CD4-positive, alpha-beta T cell treated with Interleukin-15 for 1 hour (primary cell): ENCODE measurements around the gene LGALS7B.
A peak's percentile ranks its signal among the peaks of the same experiment; 100 is the strongest.
"Not testable (repeated sequence)": the region's sequence is repeated elsewhere in the genome, so short reads cannot be mapped to it uniquely, and the experiment has no call there.

ENCODE experiments used
- DNase-seq: peaks from one replicate; pipeline ENCODE4 v3.0.0-alpha.2; 2020

The LGALS7B gene

DNA sequence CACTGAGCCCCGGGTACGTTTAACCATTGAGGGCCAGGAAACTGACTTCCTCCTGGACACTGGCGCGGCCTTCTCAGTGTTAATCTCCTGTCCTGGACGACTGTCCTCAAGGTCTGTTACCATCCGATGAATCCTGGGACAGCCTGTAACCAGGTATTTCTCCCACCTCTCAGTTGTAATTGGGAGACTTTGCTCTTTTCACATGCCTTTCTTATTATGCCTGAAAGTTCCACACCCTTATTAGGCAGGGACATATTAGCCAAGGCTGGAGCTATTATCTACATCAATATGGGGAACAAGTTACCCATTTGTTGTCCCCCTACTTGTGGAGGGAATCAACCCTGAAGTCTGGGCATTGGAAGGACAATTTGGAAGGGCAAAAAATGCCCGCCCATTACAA is 36.9 kb downstream of the LGALS7B start:
- not testable (repeated sequence) for DNase-seq

DNA sequence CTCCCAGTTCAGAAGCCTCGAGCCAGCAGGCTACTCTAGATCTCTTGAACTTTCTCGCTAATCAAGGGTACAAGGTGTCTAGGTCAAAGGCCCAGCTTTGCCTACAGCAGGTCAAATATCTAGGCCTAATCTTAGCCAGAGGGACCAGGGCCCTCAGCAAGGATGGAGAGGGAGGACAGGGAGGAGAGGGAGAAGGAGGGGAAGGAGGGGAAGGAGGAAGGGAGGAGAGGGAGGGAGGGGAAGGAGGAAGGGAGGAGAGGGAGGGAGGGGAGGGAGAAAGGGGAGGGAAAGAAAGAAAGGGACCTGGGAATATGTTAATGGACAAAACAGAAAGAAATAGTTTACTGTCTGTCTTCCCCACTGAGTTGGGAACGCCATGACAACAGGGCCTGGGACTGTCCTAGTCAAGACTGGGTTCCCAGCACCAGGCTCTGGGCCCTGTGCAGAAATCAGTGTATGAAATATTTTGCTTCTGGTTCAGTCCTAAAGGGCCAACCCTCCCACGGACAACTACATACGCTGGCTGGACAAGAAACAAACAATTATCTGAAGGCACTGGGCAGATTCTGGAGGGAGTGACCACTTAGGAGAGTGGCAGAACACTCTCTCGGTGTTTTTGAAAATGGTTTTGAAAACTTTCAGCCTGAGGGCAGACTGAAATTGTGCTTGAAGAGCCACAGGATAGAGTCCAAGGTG is 38.0 kb downstream of the LGALS7B start:
- DNase-seq: no peak

DNA sequence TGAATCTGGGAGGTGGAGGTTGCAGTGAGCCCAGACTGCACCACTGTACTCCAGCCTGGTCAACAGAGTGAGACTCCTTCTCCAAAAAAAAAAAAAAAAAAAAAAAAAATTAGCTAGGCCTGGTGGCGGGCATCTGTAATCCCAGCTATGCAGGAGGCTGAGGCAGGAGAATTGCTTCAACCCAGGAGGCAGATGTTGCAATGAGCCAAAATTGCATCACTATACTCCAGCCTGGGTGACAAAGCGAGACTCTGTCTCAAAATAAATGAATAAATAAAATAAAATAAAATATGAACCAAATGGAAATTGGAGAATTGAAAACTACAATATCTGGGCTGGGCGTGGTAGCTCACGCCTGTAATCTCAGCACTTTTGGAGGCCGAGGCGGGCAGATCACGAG is 40.2 kb downstream of the LGALS7B start:
- peak; percentile 30 for DNase-seq

DNA sequence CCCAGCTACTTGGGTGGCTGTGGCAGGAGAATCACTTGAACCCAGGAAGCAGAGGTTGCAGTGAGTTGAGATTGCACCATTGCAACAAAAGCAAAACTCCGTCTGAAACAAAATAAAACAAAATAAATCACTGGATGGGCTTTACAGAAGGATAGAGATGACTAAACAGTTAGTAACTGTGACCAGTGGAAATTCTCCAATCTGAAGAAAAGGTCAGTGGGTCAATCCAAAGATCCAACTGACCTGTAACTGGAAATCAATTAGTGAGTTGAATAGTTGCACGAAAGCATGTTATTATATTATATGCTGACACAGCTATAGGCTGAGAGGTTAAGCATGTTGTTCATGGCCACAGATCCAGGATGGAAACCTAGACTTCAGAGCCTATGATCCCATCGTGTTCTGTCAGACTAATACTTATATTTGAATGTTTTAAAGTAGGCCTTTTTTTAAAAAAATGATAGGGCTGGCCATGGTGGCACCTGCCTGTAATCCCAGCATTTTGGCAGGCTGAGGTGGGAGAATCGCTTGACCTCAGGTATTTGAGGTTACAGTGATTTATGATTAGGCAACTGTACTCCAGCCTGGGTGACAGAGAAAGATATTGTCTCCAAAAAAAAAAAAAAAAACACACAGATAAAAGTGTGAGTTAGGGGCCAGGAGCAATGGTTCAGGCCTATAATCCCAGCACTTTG is 41.2 kb downstream of the LGALS7B start:
- DNase-seq: no peak

DNA sequence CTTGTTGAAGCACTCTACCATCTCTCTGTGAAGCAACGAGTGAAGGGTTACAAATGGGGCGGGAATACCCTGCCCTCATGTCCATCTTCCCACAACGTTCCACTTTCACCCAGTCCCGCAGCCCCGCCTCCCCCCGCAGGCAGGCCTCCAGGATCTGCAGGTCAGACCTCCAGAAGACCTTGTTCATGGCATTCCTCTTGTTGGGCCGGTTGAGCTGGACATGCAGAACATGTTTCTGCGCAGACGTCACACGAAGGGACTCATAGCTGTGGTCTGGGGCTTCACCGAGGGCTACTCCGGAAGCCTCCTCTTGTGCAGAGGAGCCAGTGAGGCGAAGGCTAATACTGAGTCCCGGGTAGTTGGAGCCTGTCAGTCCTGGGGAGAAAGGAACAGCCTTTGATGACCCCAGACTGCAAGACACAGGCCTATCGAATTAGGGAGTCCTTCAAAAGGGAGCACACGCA is 42.2 kb downstream of the LGALS7B start:
- peak; percentile 43 for DNase-seq

DNA sequence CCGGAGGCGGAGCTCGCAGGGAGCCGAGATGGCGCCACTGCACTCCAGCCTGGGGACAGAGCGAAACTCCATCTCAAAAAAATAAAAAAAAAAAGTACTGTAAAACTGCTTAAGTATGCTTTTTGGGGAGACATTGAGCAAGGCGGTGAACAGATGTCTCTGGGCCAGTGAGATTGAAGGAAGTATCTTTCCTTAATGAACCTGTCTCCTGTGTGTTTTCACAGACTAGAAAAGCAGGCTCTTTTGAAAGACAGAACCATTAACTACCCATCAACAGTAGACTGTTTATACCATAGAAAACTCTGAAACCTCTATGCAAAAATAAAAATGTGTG is 44.1 kb downstream of the LGALS7B start:
- DNase-seq: no peak

DNA sequence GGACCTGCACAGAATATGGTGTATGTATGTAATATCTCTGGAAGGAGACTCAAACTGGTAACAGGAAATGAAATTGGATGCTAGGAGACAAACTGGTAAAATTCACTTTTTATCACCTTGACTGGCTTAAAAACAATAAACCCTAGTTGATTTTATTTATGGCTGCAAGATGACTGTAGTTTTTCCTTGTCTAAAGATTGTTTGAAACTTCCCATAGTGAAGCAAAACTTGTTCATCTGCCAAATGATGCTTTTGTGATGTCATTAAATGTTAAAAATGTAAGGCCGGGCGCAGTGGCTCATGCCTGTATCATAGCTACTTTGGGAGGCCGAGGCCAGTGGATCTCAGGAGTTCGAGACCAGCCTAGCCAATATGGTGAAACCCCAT is 45.1 kb downstream of the LGALS7B start:
- DNase-seq: no peak

DNA sequence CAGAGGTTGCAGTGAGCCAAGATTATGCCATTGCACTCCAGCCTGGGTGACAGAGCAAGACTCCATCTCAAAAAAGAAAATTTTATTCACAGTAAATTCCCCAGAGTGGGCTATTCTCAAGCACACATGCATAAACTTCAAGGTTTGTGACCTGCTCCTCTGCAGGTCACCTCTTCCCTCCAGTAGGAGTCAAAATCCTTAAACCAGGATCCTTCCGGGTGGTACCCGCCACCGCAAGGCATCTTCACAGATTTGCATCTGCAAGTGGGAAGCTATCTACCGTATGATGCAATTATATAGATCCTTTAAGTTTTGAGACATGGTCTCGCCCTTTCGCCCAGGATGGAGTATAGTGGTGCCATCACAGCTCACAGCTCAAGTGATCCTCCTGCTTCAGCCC is 45.6 kb downstream of the LGALS7B start:
- no peak for DNase-seq

DNA sequence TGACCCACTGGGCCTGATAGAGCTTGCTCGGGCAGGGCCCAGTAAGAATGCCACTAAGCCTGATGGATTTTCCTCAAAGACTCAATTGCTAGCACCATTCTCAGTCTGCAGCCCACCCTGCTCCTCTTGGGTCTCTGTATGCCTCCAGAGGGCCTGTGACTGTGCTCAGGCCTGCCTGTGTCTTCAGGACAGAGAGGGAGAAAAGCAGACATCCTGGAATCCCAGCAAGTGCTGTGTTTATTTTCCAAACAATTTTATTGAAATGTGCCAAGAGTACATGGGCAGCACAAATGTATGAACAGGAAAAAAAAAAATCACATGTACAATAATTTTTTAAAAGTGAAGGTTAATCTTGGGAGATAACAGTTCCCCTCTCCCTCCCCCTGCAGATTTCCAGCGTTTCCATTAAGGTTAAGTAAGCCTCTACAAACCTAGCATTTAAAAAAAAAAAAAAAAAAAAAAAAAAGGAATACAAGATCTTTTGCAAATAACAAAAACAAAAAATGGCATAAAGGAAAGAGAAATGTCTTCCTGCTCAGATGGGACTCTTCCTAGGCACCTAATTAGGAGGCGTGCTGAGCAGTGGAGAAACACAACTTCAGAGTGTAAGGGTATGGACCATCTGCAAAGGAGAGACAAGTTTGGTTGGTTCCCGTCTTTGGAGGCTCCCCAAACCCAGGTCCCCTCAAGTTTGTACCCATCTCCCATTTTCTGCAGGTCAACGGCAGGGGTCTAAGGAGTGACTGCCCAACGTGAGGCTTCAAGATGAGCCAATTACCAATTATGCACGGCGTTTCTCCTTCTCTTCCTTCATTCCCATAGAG is 47.4 kb downstream of the LGALS7B start:
- no peak for DNase-seq

DNA sequence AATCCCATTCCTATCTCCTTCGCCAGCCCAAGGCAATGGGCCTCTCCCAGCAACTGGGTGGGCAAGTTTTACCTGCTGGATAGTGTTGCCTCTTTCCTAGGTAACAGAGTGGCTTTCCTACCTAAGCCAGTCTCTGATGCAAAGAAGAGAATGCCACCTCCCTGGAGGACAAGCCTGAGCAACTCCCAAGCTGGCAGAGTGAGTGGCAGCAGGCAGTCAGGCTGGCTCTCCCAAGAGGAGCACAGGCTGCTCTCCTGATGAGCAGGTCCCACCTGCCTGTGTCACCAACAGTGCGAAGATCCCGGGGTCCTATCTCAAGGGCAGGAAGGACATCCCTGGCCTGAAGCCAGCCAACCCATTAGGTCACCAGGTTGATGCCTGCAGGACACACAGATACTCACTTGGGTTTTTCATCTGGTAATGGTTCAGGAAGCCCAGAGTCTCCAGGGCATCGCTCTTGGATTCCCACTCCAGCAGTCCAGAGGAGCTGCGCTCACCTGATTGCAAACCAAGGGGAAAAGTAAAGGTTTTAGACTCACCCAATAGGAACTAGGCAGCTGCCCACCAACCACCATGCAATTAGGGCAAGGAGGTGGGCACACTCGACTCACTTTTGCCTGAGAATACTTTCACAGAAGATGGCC is 48.1 kb downstream of the LGALS7B start:
- no peak for DNase-seq

DNA sequence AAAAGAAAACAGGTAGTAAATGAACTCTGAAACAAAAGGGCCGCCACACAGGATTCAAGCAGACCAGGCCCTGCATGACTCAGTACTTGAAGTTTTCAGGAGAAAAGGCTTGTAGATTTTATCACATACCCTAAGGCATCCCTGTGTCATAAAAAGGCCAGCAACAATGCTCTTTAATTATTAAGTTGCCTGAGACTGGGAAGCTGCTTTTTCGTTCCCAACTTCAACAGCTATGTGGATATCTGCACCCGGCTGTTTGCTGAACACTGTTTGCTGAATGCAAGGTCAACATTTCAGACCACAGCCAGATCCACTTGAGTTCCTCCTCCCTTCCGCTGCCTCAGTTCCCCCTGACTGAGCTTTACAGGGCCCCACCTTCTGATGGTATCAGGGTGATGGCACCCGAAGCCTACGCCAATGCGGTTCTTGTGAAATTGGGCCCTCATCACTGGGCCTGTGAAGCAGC is 48.7 kb downstream of the LGALS7B start:
- no peak for DNase-seq

DNA sequence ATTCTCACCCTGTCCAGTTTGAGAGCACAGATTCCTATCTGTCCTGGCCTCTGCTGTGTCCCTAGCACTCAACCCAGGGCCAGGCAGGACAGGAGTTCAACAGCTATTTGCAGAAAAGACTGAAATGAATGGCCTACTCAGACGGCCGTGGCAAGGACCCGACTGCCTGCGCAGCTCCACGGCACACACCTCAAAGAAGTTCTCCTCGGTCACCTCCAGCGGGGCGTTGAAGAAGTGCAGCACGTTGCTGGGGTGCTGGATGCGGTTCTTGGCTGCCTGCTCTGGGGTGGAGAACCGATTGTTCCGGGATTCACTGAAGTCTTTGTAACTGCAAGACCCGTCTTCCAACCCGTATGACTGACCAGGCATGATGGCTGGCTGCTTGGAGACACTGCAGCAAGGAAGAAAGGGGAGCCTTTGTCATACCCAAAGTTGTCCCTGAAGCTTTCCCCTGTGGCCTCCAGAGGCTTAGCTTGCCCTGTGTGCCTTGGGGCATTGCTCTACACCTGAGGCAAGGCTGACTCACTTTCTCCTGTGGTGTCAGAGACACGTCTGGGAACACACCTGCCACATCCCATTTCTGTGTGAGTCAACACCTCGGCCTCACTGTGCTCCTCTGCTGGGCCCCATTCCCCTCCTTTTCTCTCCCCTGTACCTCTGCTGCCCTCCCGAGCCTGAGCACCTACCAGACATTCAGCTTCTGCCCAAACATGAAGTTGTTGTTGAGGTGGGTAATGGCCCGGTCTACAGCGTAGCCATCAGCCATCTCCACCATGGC is 49.4 kb downstream of the LGALS7B start:
- DNase-seq: no peak

DNA sequence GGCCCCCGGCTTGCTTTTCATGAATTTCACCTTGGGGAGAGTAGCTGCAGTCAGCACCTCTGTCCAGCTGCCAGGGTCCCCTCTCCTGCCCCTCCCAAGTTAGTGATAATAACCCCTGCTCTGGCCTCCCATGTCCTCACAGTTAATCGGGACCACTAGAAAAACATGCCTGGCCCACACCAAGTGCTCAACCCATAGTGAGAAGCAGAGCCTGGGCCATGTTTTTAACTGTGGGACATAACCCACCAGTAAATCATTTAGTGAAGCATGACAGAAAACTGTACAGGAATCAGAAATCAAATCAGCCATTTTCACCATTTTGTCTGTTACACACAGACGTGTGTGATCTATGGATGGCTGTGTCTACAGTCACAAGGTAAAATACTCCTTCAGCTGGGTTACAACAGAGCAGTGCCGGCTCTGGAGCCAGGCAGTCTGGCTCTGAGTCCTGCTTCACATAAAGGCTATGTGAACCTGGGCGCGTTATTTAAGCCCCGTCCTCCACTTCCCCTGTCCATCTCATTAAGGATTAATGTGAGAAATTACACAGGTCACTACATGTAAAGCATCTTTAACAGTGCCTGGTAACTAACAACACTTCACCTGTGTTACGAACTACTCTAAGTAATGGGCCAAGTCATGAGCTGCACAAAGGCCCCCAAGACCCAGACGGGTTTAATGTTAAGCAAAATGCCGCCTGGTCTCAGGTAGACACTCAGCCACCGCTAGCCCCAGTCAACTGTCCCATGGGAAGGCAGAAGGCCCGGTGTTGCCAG is 50.2 kb downstream of the LGALS7B start:
- DNase-seq: no peak

DNA sequence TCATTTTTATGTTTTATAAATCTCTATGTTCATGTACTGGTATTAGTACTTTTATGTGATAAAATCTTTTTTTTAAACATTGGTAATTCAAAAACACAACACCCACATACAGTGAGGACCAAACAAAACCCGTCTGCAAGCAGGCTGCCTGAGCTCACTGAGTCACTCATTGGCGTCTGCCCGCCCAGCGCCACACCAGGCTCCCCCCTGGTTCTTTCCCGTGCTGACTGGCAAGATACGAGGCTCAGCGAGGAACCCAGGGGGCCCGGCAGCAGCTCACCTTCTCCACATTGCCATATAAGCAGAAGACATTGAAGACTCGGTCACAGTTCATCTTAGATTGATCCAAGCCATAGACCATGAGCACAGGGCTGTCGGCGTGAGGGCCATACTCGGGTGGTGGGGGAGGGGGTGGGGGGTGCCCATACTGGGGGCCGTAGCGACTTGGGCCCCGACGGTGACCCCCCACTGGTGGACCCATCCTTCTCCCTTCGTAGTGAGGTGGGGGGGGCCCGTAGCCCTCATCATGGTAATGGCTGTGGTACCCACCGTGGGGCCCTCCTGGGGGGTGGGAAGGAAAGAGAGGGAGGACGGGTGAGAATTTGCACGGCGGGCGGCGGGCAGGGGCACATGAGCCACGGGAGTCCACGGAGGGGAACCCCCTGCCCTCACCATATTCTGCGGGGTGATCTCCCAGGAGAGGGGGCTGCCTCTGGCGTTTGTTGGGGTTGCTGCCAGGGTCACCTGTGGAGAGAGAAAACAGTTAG is 51.0 kb downstream of the LGALS7B start:
- no peak for DNase-seq

DNA sequence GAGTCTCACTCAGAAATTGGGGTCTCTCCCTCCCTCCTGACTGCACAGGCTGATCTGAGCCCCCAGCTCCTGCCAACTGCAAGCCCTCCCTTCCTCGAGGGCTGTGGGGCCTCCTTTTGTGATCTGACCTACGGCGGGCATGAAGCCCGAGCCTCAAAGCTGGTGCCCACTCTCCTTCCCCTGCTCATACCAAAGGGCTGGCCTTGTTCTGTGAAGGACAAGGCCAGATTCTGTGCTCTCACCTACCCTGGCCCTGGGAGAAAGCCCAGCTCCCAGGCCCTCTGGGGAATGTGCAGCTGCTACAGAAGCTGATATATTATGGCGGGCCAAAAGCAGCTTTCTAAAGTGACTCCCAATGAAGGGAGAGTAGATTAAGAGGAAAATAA is 51.6 kb downstream of the LGALS7B start:
- no peak for DNase-seq
